ENCODE data around the gene EIF5AL1. TPM values are rescaled to one million over a fixed set of nuclear protein-coding genes. Genes with fewer than 3 reads are reported as not detected.
"Not testable (repeated sequence)": the region's sequence is repeated elsewhere in the genome, so short reads cannot be mapped to it uniquely, and the experiment has no call there.

The EIF5AL1 gene
- total RNA-seq, result under 1 TPM in 1 of 4 donors, not detected in 3; 0.90 TPM

DNA sequence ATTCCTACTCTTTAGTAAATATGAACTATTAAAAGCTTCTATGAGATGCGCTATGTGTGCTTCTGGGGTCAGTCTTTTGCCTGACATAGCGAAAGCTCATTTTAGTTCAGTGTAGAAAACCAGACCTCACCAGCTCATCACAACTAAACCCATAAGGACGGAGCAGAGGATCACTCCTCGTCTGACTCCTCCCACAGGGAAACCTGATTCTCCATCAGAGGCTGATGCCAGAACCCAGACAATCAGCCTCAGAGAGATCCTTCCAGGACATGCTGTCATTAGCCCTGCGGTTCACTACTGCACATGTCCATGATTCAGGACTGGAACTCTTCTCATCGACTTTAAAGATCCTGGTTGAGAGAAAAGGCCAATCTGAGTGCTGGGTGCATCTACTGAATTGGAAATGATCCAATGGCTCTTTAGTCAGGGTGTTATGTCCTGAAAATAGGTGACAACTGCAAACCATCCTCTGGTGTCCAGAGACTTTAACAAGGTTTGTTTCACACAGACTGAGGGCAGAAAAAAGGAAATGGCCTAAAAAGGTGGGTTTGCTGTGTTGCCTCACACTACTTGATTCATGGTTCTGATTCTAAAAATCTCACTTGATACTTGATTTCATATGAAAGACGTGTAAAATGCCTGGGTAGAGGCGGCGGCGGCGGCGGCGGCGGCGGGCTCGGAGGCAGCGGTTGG, at the start of gene EIF5AL1:
EIF5AL1 (plus strand) TSS at position 643 of the 693 bp plus-strand sequence. CDS start 117 bp downstream, outside the sequence.
- H3K4me1 ChIP-seq, H3K27me3 ChIP-seq, H3K4me3 ChIP-seq: not testable (repeated sequence)

DNA sequence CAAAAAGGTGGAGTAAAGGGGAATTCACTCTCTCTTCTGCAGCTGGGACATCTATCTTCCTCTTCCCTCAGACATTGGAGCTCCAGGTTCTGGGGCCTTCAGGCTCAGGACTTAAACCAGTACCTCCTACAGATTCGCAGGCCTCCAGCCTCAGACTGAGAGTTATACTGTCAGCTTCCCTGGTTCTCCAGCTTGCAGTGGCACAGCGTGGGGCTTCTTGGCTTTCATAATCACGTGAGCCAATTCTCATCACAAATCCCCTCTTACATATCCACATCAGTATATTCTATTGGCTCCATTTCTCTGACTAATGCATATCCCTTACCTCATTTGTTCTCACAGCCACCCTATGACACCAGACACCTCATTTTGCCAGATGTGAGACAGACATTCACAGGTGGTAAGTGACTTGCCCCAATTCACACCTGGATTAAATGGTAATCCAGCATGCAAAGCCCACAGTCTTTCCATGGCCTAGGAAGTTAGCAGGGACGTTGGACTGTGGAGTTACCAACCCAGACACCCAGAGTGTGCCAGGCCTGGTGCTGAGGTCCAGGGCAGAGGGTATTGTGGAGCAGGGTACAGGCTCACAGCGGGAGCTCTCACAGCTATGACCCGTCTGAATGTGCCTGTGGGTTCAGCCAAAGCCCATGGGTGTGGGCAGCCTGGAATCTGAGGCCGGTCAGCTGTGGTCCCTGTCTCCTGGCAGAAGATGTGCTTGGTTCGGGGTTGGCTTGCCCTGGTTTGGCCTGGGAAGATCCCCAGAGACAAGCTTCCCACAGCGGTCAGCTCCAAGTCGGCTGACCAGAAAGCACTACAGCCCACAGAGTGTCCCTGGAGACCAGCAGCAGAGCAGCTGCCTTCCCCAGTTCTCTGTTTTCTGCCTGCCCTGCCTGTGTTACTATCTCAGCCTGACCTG, 48.5 kb upstream of the EIF5AL1 start:
- no peak for DNase-seq (ENCODE audit: low spot score in 2 of 2)
- Histone ChIP-seq H3K9me3 (no peaks in the 10 kb centered on the region), H3K27me3 (no peaks in the 10 kb centered on the region), H3K27ac (peak overlapping the region in 2 of 4 donors; percentile 20 to 36), H3K4me1 (peaks cover 0 to 32% (median 4%) of the 10 kb centered on the region in 4 donors), H3K4me3 (no peak overlapping the region), H3K36me3 (no peaks in the 10 kb centered on the region)
- TF ChIP-seq EP300 (IDR thresholded peaks at IDR 0.05), result peak in 1 of 2 donors; percentile 44
- TF ChIP-seq, protein P1, sequence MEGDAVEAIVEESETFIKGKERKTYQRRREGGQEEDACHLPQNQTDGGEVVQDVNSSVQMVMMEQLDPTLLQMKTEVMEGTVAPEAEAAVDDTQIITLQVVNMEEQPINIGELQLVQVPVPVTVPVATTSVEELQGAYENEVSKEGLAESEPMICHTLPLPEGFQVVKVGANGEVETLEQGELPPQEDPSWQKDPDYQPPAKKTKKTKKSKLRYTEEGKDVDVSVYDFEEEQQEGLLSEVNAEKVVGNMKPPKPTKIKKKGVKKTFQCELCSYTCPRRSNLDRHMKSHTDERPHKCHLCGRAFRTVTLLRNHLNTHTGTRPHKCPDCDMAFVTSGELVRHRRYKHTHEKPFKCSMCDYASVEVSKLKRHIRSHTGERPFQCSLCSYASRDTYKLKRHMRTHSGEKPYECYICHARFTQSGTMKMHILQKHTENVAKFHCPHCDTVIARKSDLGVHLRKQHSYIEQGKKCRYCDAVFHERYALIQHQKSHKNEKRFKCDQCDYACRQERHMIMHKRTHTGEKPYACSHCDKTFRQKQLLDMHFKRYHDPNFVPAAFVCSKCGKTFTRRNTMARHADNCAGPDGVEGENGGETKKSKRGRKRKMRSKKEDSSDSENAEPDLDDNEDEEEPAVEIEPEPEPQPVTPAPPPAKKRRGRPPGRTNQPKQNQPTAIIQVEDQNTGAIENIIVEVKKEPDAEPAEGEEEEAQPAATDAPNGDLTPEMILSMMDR (IDR thresholded peaks at IDR 0.05), result no peak
- 65 to 70% methylated on average over 10 of the region's 10 CpGs for WGBS, 2 donors

More for the DNA sequence above, at the start of gene EIF5AL1:
- not testable (repeated sequence) for DNase-seq (ENCODE audit: low spot score in 2 of 2); H3K27ac ChIP-seq; H3K36me3 ChIP-seq; H3K9me3 ChIP-seq
- 83 to 90% methylated on average over 15 to 16 of the region's 17 CpGs for WGBS, 2 donors

DNA sequence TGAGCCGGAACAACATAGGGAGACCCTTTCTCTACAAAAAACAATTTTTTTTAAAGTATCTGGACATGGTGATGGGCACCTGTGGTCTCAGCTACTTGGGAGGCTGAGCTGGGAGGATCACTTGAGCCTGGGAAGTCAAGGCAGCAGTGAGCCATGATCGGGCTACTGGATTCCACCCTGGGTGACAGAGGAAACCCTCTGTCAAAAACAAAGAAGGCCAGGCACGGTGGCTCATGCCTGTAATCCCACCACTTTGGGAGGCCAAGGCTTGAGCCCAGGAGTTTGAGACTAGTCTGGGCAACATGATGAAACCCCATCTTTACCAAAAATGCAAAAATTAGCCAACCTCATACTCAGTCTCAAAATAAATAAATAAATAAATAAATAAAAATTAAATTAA, 47.0 kb upstream of the EIF5AL1 start:
- H3K27ac ChIP-seq, result no peak overlapping the region
- H3K27me3 ChIP-seq, result no peaks in the 10 kb centered on the region
- H3K9me3 ChIP-seq, result no peaks in the 10 kb centered on the region
- H3K36me3 ChIP-seq, result no peaks in the 10 kb centered on the region
- DNase-seq (ENCODE audit: low spot score in 2 of 2), result no peak
- 99 to 100% methylated on average over 3 of the region's 3 CpGs for WGBS, 2 donors
- TF ChIP-seq, protein P1 (IDR thresholded peaks at IDR 0.05), result no peak
- TF ChIP-seq POLR2A (IDR thresholded peaks at IDR 0.05), result no peak
- no peak for TF ChIP-seq EP300 (IDR thresholded peaks at IDR 0.05)
- H3K4me1 ChIP-seq, result peaks cover 0 to 32% (median 4%) of the 10 kb centered on the region in 4 donors
- H3K4me3 ChIP-seq, result no peak overlapping the region

DNA sequence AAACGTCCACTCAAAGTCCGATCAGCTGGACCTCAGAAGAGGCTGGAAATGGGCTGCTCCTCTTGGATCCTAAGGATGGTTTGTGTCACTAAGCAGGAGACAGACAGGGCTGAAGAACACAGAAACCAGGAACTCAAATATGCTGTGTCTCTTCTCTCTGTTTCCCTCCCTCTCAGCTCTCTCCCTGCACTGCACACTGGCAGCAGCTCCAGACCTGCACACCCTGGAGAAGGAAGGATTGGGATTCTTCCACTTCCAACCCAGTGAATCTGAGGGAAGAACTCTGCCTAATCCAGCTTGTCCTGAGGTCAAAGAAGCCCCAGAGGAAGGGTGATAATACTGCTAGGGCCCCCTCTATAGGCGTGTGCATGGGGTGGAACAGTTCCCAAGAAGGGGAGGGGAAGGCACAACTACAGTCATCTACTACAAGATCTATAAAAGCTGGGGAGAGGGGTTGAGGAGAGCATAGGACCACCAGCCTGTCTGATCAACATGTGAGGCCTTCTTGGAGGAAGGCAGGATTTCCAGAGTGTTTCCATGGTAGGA, 44.2 kb upstream of the EIF5AL1 start:
- TF ChIP-seq EP300 (IDR thresholded peaks at IDR 0.05) (no peak), POLR2A (IDR thresholded peaks at IDR 0.05) (no peak)
- TF ChIP-seq, protein P1 (IDR thresholded peaks at IDR 0.05), result no peak
- no peaks in the 10 kb centered on the region for H3K9me3 ChIP-seq
- H3K36me3 ChIP-seq, result no peaks in the 10 kb centered on the region
- H3K4me1 ChIP-seq, result peaks cover 0 to 33% (median 4%) of the 10 kb centered on the region in 4 donors
- 66 to 69% methylated on average over 3 of the region's 3 CpGs for WGBS, 2 donors
- peak overlapping the region; percentile 4 to 65 (median 33) for H3K27ac ChIP-seq
- H3K27me3 ChIP-seq, result no peaks in the 10 kb centered on the region
- no peak for DNase-seq (ENCODE audit: low spot score in 2 of 2)
- no peak overlapping the region for H3K4me3 ChIP-seq

DNA sequence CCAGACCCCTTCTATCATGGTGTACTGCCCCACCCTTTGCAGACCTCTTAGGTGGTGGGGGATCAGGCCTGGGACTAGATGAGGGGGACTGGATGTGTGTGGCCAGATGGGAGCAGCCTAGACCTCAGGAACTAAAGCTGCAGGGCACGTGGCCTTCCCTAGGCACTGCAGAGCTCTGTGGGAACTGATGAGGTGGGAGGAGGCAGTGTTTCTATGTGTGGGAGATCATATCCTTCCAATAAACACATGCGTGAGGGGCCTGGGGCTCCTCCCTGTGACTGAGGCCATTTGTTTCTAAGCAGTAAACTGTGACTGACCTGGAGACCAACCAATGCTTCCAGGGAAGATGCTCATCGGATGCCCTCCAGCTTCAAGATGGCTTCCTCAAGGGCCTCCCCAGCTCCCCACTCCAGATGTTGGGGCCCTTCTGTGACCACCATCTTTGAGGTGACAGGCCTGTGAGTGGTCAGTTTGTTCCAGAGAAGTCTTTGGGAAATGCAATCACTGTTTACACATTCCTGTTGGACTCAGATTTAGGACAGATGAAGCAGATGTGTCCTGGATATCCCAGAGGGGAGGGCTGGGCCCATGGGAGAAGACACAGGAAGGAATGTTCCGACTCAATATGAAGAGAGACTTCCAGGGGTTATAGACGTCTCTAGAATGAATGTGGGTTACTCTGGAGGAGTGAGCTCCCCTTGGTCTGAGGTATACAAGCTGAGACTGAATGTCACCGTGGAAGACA, 43.3 kb upstream of the EIF5AL1 start:
- no peak overlapping the region for H3K27ac ChIP-seq
- WGBS, 2 donors, result 78% methylated on average over 6 of the region's 6 CpGs
- TF ChIP-seq POLR2A (IDR thresholded peaks at IDR 0.05) (no peak), EP300 (IDR thresholded peaks at IDR 0.05) (no peak)
- TF ChIP-seq, protein P1 (IDR thresholded peaks at IDR 0.05), result no peak
- DNase-seq (ENCODE audit: low spot score in 2 of 2), result no peak
- H3K4me1 ChIP-seq, result peaks cover 0 to 30% (median 4%) of the 10 kb centered on the region in 4 donors
- H3K36me3 ChIP-seq, result no peaks in the 10 kb centered on the region
- H3K9me3 ChIP-seq, result no peaks in the 10 kb centered on the region
- no peak overlapping the region for H3K4me3 ChIP-seq
- no peaks in the 10 kb centered on the region for H3K27me3 ChIP-seq

Data from tibial nerve (tissue), 4 donors.